Choroid plexus epithelial cell (primary cell): Measurements from ENCODE around the gene MYH3.

Source experiments
- DNase-seq: peaks from one replicate; pipeline ENCODE4 v3.0.0-alpha.2; 2010; ENCODE audit warnings: low read depth
- H3K4me3 ChIP-seq: 2 replicates; pipeline ENCODE4 v1.5.1; 2011; ENCODE audit warnings: low read depth, mild to moderate bottlenecking, control low read depth, low read length, moderate library complexity
- TF ChIP-seq, protein P1 (sequence below): conservative IDR thresholded peaks from 2 replicates; pipeline ENCODE4 v1.5.1; 2011; ENCODE audit warnings: low read depth, mild to moderate bottlenecking, control low read depth, inconsistent platforms, low read length, moderate library complexity

Gene MYH3

DNA sequence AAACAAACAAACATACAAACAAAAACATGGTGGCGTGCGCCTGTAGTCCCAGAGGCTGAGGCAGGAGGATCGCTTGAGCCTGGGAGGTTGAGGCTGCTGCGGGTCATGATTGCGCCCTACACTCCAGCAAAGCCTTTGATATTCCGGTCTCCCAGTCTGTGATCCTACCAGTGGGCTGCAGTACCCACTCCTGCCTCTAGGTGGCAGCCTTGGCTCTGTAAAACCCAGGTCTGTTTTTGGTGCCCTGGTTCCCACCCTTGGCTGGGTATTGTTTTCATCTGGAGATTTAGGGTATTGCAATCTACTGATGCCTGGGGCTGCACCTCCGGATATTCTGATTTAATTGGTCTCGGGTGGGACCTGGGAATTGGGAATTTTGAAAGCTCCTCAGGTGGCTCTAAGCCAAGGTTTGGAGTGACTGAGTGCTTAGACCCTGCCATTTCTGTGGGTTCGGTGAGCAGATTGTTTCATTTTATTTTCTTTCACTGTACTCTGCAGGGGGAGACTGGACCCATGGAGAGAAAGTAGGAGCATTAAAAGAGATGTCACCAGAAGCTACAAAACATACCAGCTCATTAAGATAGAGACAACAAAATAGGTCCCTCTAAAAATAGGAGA is 40.5 kb downstream of the MYH3 start:
- TF ChIP-seq, protein P1, sequence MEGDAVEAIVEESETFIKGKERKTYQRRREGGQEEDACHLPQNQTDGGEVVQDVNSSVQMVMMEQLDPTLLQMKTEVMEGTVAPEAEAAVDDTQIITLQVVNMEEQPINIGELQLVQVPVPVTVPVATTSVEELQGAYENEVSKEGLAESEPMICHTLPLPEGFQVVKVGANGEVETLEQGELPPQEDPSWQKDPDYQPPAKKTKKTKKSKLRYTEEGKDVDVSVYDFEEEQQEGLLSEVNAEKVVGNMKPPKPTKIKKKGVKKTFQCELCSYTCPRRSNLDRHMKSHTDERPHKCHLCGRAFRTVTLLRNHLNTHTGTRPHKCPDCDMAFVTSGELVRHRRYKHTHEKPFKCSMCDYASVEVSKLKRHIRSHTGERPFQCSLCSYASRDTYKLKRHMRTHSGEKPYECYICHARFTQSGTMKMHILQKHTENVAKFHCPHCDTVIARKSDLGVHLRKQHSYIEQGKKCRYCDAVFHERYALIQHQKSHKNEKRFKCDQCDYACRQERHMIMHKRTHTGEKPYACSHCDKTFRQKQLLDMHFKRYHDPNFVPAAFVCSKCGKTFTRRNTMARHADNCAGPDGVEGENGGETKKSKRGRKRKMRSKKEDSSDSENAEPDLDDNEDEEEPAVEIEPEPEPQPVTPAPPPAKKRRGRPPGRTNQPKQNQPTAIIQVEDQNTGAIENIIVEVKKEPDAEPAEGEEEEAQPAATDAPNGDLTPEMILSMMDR: peak; percentile 99
- H3K4me3 ChIP-seq: no peak overlapping the region
- DNase-seq: peak; percentile 78

DNA sequence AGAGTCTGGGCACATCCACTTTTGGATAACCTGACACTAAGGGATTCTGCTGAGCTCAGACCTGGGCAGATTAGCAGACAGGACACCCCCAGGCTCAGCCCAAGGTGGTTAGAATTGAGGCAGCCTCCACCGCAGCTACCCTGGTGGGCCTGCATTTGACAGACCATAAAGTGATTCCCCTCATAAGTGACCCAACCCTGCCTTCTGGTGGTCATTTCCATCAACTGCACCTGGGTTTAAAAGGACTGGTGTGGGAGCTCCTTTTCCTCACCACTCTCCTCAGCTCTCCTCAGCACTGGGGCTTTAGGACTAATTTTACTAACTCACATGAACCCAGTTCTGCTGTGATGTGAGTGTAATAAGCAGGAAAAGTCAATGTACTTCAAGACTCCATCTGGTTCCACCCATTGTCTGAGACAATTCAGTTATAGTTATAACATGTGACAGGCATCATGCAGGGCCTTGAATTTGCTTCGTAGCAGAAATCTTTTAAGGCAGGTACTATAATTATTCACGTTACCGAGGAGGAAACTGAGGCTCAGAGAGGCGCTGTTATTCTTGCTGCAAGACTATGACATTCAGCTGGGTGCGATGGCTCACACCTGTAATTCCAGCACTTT is 42.5 kb downstream of the MYH3 start:
- DNase-seq: peak; percentile 76
- H3K4me3 ChIP-seq: no peak overlapping the region
- TF ChIP-seq, protein P1: peak; percentile 91

DNA sequence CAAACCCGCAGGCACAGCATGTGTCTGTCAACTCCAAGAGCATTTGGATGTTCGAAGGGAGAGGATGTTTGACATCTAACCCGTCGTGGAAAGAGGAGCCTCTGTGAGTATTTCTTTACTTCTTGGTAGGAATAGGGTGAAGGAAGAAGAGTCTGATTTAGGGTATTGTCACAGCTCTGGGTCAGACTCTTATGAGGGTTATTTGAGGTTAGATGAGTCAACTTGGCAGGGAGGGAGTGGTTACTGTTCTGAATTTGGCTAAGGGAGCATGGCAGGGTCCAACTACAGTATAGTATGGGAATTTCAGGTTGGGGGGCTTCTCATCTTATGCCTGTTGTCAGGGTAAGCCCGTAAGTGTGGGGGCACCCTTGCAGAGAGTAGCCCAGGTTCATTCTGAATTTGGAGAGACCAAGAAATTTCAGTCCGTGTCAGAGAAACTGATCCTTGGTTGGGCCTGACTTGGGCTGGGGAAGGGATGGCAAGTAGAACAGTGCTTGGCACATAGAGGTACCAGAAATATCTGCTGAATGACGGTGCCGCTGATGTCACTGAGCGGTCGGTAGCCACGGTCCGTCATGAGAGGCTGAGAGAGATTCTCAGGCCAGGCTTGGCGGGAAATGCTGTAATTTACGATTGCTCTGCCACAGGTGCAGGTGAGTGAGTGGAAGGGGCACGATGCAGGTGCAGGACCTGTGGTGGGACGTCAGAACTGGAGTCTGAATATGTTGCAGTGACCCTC is 43.2 kb downstream of the MYH3 start:
- TF ChIP-seq, protein P1: no peak
- DNase-seq: no peak
- no peak overlapping the region for H3K4me3 ChIP-seq

DNA sequence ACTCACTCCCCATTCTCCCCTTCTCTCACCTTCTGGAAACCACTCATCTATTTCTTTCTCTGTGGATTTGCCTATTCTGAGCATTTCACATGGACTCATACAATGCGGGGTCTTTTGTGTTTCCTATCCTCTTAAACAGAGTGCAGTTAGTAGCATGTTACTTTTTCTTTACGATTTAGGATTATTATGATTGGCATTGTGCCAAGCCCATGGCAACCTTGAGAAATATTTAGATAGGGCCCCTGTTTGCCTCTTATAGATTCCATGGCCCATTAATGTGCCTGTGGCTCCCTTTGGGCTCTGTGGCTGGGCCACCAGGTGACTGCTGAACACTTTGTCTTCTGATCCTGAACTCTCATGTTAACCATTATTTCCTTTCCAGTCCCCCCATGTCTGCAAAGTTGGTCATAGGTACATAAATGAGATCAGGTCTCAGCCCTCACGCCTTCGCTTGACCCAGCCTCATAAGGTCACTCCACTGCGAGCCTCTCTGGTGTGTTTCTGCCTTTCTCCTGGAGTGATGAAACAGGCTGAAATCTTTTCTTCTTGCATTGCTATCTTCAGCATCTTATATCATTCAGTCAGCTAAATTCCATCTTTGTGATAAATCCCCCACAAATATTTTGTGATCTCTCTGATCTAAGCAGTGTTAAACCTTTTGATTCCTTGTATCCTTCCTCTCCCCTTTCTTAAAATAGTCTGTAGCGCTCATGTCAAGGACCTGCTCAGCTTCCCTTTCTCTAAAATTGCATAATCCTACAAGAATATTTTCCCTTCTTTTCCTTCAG is 44.0 kb downstream of the MYH3 start:
- peak; percentile 49 for DNase-seq
- TF ChIP-seq, protein P1: no peak
- no peak overlapping the region for H3K4me3 ChIP-seq

DNA sequence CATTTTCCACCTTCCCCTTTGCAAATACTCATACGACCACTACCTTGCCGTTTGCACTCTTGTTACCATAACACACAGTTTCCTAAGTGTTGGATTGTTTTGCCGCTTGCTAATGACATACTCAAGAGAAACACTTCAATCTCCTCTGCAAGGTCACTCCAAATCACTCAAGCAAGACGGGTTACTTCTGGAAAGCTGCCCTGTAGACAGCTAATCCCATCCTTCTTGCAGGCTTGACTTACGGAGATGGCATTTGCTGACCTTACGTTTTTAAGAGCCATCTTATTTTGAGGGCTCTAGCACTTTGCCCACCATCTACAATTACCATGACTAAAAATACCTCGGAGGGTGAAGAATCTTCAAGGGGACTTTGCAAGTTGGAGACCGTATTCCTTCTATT is 46.2 kb downstream of the MYH3 start:
- no peak overlapping the region for H3K4me3 ChIP-seq
- TF ChIP-seq, protein P1: no peak
- DNase-seq: no peak

DNA sequence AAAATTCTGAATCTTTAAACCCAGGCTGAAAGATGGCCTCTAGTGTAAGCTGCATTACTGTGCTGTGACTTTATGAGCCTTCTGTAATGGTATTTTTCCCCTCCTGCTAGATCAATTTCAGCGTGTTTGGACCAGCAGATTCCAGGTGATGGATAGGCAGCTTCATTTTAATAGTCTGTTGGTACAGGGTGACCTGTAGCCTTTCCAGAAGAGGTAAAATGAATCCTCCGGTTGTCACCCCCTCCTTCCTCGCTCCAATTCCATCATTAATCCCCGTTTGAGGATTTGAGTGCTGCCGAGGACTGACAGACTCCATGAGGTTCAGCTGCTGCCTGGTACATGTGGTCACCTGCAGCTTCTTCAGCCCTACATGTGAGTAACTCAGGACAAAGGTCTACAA is 48.9 kb downstream of the MYH3 start:
- TF ChIP-seq, protein P1: no peak
- no peak for DNase-seq
- H3K4me3 ChIP-seq: no peak overlapping the region
